Measurements from ENCODE around the gene EDNRB. TPM values are rescaled to one million over a fixed set of nuclear protein-coding genes. Genes with fewer than 3 reads are reported as not detected.

EDNRB gene
- total RNA-seq, 2 donors from 2014 or later = 23.1 to 28.7 TPM

DNA sequence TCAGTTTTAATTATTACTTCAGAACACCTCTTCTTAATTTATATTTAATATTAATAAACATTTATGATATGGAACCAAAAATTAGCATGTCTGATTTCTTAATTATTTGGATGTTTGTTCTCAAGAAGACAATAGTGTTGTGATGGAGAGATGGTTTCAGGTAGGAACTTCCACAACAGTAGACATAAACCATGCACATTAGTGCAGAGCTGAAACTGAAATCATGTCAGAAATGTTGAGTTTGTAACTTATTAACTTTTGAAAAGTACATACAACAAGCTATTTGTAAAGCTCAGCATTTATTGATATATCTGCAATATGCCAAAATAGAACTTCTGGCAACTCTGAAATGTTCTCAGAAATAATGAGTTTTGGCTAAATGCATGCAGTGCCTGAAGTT lies 11.8 kb upstream of the EDNRB start:
- H3K27me3 ChIP-seq = no peaks in the 10 kb centered on the region
- no peaks in the 10 kb centered on the region for H3K9me3 ChIP-seq
- no peak for DNase-seq
- no peaks in the 10 kb centered on the region for H3K36me3 ChIP-seq (replicated peaks in 1 of 2; ENCODE audit: insufficient read depth in 1 of 2, low read depth in 2 of 2)
- TF ChIP-seq POLR2A (IDR thresholded peaks at IDR 0.05) = no peak
- no peak for TF ChIP-seq CTCF (IDR thresholded peaks at IDR 0.05)
- intact Hi-C loops (cut with DNase I) = no loop called here
- no peaks in the 10 kb centered on the region for H3K4me1 ChIP-seq
- H3K27ac ChIP-seq = no peak overlapping the region
- no peak for ATAC-seq
- H3K4me3 ChIP-seq = no peak overlapping the region

DNA sequence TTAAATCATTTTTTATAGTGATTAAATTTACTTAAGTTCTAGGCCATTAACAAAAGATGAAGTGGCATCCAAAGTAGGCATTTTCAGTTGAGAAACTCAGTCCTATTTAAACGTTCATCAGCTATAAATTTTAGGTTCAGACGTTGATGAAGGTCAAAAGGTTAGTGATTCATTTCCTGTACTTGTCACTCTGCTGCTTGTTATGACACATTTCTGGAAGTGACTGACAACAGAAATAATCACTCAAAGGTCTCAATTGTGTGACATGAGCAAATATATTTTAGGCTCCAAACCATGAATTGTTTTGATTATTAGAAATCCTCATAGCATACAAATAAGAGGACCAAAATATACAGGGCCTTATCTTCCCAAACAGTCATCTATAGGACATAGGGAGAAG lies 10.3 kb upstream of the EDNRB start:
- Histone ChIP-seq H3K4me1 (no peaks in the 10 kb centered on the region), H3K4me3 (no peak overlapping the region), H3K9me3 (no peaks in the 10 kb centered on the region), H3K27me3 (no peaks in the 10 kb centered on the region), H3K36me3 (replicated peaks in 1 of 2; ENCODE audit: insufficient read depth in 1 of 2, low read depth in 2 of 2) (no peaks in the 10 kb centered on the region), H3K27ac (no peak overlapping the region)
- intact Hi-C loops (cut with DNase I) = no loop called here
- DNase-seq (no peak), ATAC-seq (no peak)
- WGBS, 2 donors = 3 to 9% methylated on average over 2 of the region's 2 CpGs
- no peak for TF ChIP-seq CTCF (IDR thresholded peaks at IDR 0.05)
- TF ChIP-seq POLR2A (IDR thresholded peaks at IDR 0.05) = no peak

- TF ChIP-seq CTCF (IDR thresholded peaks at IDR 0.05) (no peak), POLR2A (IDR thresholded peaks at IDR 0.05) (no peak)
- Histone ChIP-seq H3K36me3 (replicated peaks in 1 of 2; ENCODE audit: insufficient read depth in 1 of 2, low read depth in 2 of 2) (no peaks in the 10 kb centered on the region), H3K27me3 (no peaks in the 10 kb centered on the region), H3K4me3 (no peak overlapping the region), H3K27ac (no peak overlapping the region), H3K4me1 (no peaks in the 10 kb centered on the region), H3K9me3 (no peaks in the 10 kb centered on the region)
- ATAC-seq = no peak
- no peak for DNase-seq
- 73 to 86% methylated on average over 8 to 14 of the region's 14 CpGs for WGBS, 2 donors
- intact Hi-C loops (cut with DNase I) = no loop called here
Observed at GRCh38 chr13:77925616-77926015, 7.0 kb upstream of the EDNRB start.

DNA sequence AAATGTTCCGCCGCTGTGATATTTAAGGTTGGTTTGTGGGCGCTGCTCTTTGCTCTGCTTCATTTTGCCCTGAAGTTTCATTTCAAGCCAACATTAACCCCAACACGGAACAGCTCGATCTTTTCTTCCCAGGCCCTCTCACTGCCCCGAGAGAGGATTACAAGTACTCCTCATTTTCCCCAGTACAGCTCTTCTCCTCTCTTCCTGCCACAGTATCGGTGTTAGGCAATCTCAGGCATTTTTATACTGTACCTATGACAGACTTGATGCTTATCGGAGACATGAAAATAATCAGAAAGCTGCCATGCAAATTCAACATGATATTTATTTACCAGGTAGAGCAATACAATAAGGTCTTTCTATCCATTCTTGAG lies 1.3 kb upstream of the EDNRB start:
- Histone ChIP-seq H3K27ac (no peak overlapping the region), H3K4me1 (peaks cover 19% of the 10 kb centered on the region), H3K36me3 (replicated peaks in 1 of 2; ENCODE audit: insufficient read depth in 1 of 2, low read depth in 2 of 2) (no peaks in the 10 kb centered on the region), H3K4me3 (no peak overlapping the region), H3K27me3 (peaks cover 0 to 15% of the 10 kb centered on the region in 2 donors), H3K9me3 (no peaks in the 10 kb centered on the region)
- TF ChIP-seq CTCF (IDR thresholded peaks at IDR 0.05) (no peak), POLR2A (IDR thresholded peaks at IDR 0.05) (no peak)
- WGBS, 2 donors = 19 to 22% methylated on average over 8 of the region's 8 CpGs
- intact Hi-C loops (cut with DNase I) = no loop called here
- peak; percentile 13 for ATAC-seq
- DNase-seq = no peak

DNA sequence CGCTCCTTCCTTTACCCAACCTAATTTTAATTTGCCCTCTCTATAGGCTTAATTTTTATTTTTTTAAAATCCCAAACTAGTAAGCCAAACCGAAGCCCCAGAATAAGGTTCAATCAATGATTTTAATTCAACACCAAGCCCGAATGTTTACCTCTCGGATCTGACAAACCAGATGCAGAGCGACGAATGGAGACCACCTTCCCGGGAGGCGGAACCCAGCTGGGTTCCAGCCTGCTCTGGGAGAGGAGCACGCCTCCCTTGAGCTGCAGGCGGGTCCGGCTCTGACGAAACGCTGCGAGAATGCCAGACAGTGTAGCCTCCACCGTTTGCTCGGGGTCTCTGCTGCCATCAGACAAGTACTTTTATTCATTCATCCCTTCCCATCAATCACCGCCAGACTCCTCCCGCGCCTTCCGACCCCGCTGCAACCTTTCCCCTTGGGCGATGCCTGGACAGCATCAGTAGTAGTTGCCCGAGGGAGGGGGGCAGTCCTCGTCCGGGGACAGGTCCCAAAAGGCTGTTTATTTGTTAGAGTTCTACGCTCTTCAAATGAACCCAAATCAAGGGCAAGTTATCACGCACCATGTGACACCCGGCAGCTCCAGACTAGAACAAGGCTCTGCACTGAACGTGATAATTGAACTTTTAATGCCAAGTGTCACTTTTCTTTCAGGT lies 752 bp upstream of the EDNRB start:
- H3K4me1 ChIP-seq = peaks cover 19% of the 10 kb centered on the region
- H3K36me3 ChIP-seq (replicated peaks in 1 of 2; ENCODE audit: insufficient read depth in 1 of 2, low read depth in 2 of 2) = no peaks in the 10 kb centered on the region
- TF ChIP-seq POLR2A (IDR thresholded peaks at IDR 0.05) = peak in 1 of 3 donors; percentile 26
- no peak for TF ChIP-seq CTCF (IDR thresholded peaks at IDR 0.05)
- DNase-seq (peak; percentile 23 to 36 (median 32)), ATAC-seq (peak; percentile 73)
- H3K9me3 ChIP-seq = no peaks in the 10 kb centered on the region
- H3K27ac ChIP-seq = peak overlapping the region in 2 of 4 donors; percentile 22 to 39
- peak overlapping the region in 1 of 2 donors; percentile 30 for H3K4me3 ChIP-seq
- peaks cover 0 to 15% of the 10 kb centered on the region in 2 donors for H3K27me3 ChIP-seq
- 1 to 3% methylated on average over 29 of the region's 29 CpGs for WGBS, 2 donors
- intact Hi-C loops (cut with DNase I) = no loop called here
